SHP77 (cell line): ENCODE data around the gene PDPN.

Experiments used
- DNase-seq, 2 experiments: peaks; one replicate each; lab custom pipeline; 2025; lab: John Stamatoyannopoulos, UW

Gene PDPN

GRCh38 chr1:13617773-13618172 is 34.1 kb downstream of the PDPN start:
- DNase-seq, result no peak

GRCh38 chr1:13618483-13618882 is 34.9 kb downstream of the PDPN start:
- DNase-seq, result no peak

GRCh38 chr1:13619909-13620308 is 36.3 kb downstream of the PDPN start:
- no peak for DNase-seq

- DNase-seq, result no peak
Observed at GRCh38 chr1:13620825-13621224, 37.2 kb downstream of the PDPN start.

GRCh38 chr1:13622446-13622845 is 38.8 kb downstream of the PDPN start:
- DNase-seq, result no peak

GRCh38 chr1:13623021-13623637 is 39.5 kb downstream of the PDPN start:
- DNase-seq, result no peak

GRCh38 chr1:13624526-13624925 is 40.9 kb downstream of the PDPN start:
- DNase-seq, result no peak

GRCh38 chr1:13627127-13627526 is 43.5 kb downstream of the PDPN start:
- no peak for DNase-seq

GRCh38 chr1:13628218-13628617 is 44.6 kb downstream of the PDPN start:
- no peak for DNase-seq

- DNase-seq, result no peak
Observed at GRCh38 chr1:13628711-13629110, 45.1 kb downstream of the PDPN start.

GRCh38 chr1:13642306-13643004 is 58.8 kb downstream of the PDPN start:
- no peak for DNase-seq

GRCh38 chr1:13643017-13643416 is 59.4 kb downstream of the PDPN start:
- no peak for DNase-seq

GRCh38 chr1:13646521-13646920 is 62.9 kb downstream of the PDPN start:
- no peak for DNase-seq

- no peak for DNase-seq
Observed at GRCh38 chr1:13651279-13651678, 67.6 kb downstream of the PDPN start.

GRCh38 chr1:13652238-13652637 is 68.6 kb downstream of the PDPN start:
- no peak for DNase-seq

- no peak for DNase-seq
Observed at GRCh38 chr1:13661539-13661938, 77.9 kb downstream of the PDPN start.

- no peak for DNase-seq
Observed at GRCh38 chr1:13662493-13662892, 78.9 kb downstream of the PDPN start.

- DNase-seq, result no peak
Observed at GRCh38 chr1:13663969-13664368, 80.3 kb downstream of the PDPN start.

GRCh38 chr1:13664451-13664850 is 80.8 kb downstream of the PDPN start:
- DNase-seq, result no peak

- DNase-seq, result no peak
Observed at GRCh38 chr1:13666317-13666716, 82.7 kb downstream of the PDPN start.
